Amniotic epithelial cell (primary cell): Measurements from ENCODE around the gene TTC23.

Experiments
- DNase-seq: peaks from one replicate; pipeline ENCODE4 v3.0.0-alpha.2; 2010; ENCODE audit warnings: low read depth

TTC23 gene

GRCh38 chr15:99249270-99249841, at the start of gene TTC23:
Gene TTC23 (minus strand): TSS chr15:99249581. CDS start chr15:99228712, 20,869 bp downstream.
- peak; percentile 92 for DNase-seq

GRCh38 chr15:99296386-99296785, 47.0 kb upstream of the TTC23 start:
- DNase-seq: no peak

GRCh38 chr15:99295840-99296239, 46.5 kb upstream of the TTC23 start:
- no peak for DNase-seq

GRCh38 chr15:99291643-99292042, 42.3 kb upstream of the TTC23 start:
- DNase-seq: no peak

GRCh38 chr15:99283717-99284116, 34.3 kb upstream of the TTC23 start:
- no peak for DNase-seq

GRCh38 chr15:99282586-99282985, 33.2 kb upstream of the TTC23 start:
- DNase-seq: no peak

GRCh38 chr15:99282121-99282520, 32.7 kb upstream of the TTC23 start:
- no peak for DNase-seq

- DNase-seq: no peak
Measured at GRCh38 chr15:99279827-99280226, 30.4 kb upstream of the TTC23 start.

- no peak for DNase-seq
Measured at GRCh38 chr15:99279290-99279689, 29.9 kb upstream of the TTC23 start.

- no peak for DNase-seq
Measured at GRCh38 chr15:99275525-99276128, 26.2 kb upstream of the TTC23 start.

GRCh38 chr15:99275061-99275460, 25.7 kb upstream of the TTC23 start:
- DNase-seq: no peak

GRCh38 chr15:99273801-99274200, 24.4 kb upstream of the TTC23 start:
- DNase-seq: no peak

- no peak for DNase-seq
Measured at GRCh38 chr15:99268431-99268830, 19.1 kb upstream of the TTC23 start.

- no peak for DNase-seq
Measured at GRCh38 chr15:99267957-99268356, 18.6 kb upstream of the TTC23 start.

GRCh38 chr15:99265541-99266070, 16.2 kb upstream of the TTC23 start:
- no peak for DNase-seq

- DNase-seq: no peak
Measured at GRCh38 chr15:99264125-99264524, 14.7 kb upstream of the TTC23 start.

- no peak for DNase-seq
Measured at GRCh38 chr15:99257107-99257750, 7.8 kb upstream of the TTC23 start.

GRCh38 chr15:99253381-99254090, 4.2 kb upstream of the TTC23 start:
- DNase-seq: peak; percentile 82

- DNase-seq: no peak
Measured at GRCh38 chr15:99252326-99252725, 2.9 kb upstream of the TTC23 start.

GRCh38 chr15:99250857-99251841, 1.8 kb upstream of the TTC23 start, which contains the start of gene LRRC28:
Gene LRRC28 (plus strand): TSS chr15:99251481. CDS start chr15:99255958, 4,477 bp downstream.
- DNase-seq: peak; percentile 98

GRCh38 chr15:99250494-99250856, 1.1 kb upstream of the TTC23 start:
- DNase-seq: no peak
